Parathyroid adenoma (tissue), 2 donors: ENCODE results near the gene HAUS7.

Source experiments
- H2AFZ ChIP-seq: fragments of 300-600 bp; sonication (generic); one replicate; pipeline ENCODE4 v1.7.0; 2017; ENCODE audit warnings: antibody characterized with exemption, mild to moderate bottlenecking
- H3K27ac ChIP-seq: fragments of 300-600 bp; sonication (generic); one replicate; pipeline ENCODE4 v1.7.0; 2017
- H3K27me3 ChIP-seq: fragments of 300-600 bp; sonication (generic); one replicate; pipeline ENCODE4 v1.7.0; 2017; ENCODE audit warnings: low read length; ENCODE audit not compliant: control insufficient read depth, insufficient read depth
- H3K36me3 ChIP-seq: fragments of 300-600 bp; sonication (generic); one replicate; pipeline ENCODE4 v1.7.0; 2017; ENCODE audit warnings: low read length; ENCODE audit not compliant: control insufficient read depth, insufficient read depth
- H3K4me1 ChIP-seq: fragments of 300-600 bp; sonication (generic); one replicate; pipeline ENCODE4 v1.7.0; 2017; ENCODE audit warnings: control low read depth
- H3K4me2 ChIP-seq: fragments of 300-600 bp; sonication (generic); one replicate; pipeline ENCODE4 v1.7.0; 2017; ENCODE audit warnings: low read length
- H3K4me3 ChIP-seq: fragments of 300-600 bp; sonication (generic); one replicate; pipeline ENCODE4 v1.7.0; 2017; ENCODE audit warnings: low read depth, low read length
- H3K79me2 ChIP-seq: fragments of 300-600 bp; sonication (generic); one replicate; pipeline ENCODE4 v1.7.0; 2017; ENCODE audit warnings: control low read depth
- H3K9ac ChIP-seq: fragments of 300-600 bp; sonication (generic); one replicate; pipeline ENCODE4 v1.7.0; 2017; ENCODE audit warnings: mild to moderate bottlenecking
- H3K9me3 ChIP-seq: fragments of 300-600 bp; sonication (generic); one replicate; pipeline ENCODE4 v1.7.0; 2017; ENCODE audit warnings: low read length; ENCODE audit not compliant: control insufficient read depth
- CTCF ChIP-seq: fragments of 300-600 bp; sonication (generic); IDR thresholded peaks from one replicate; pipeline ENCODE4 v1.7.0; 2017; ENCODE audit warnings: antibody characterized with exemption, mild to moderate bottlenecking
- donor health status: primary hyperparathyroidism.

HAUS7 gene

GRCh38 chrX:153456704-153457103 lies 13.7 kb downstream of the HAUS7 start:
- Histone ChIP-seq H2AFZ (no peak overlapping the region), H3K27me3 (no peaks in the 10 kb centered on the region), H3K27ac (no peak overlapping the region), H3K36me3 (no peaks in the 10 kb centered on the region), H3K79me2 (no peaks in the 10 kb centered on the region), H3K4me1 (no peaks in the 10 kb centered on the region), H3K9me3 (no peaks in the 10 kb centered on the region), H3K4me3 (no peak overlapping the region), H3K9ac (no peak overlapping the region), H3K4me2 (no peak overlapping the region)
- TF ChIP-seq CTCF = no peak

GRCh38 chrX:153456161-153456560 lies 14.2 kb downstream of the HAUS7 start:
- H3K27ac ChIP-seq = no peak overlapping the region
- H3K79me2 ChIP-seq = no peaks in the 10 kb centered on the region
- H3K9me3 ChIP-seq = no peaks in the 10 kb centered on the region
- no peaks in the 10 kb centered on the region for H3K4me1 ChIP-seq
- H3K27me3 ChIP-seq = no peaks in the 10 kb centered on the region
- no peak overlapping the region for H2AFZ ChIP-seq
- TF ChIP-seq CTCF = no peak
- H3K36me3 ChIP-seq = no peaks in the 10 kb centered on the region
- no peak overlapping the region for H3K9ac ChIP-seq
- H3K4me3 ChIP-seq = no peak overlapping the region
- H3K4me2 ChIP-seq = no peak overlapping the region

GRCh38 chrX:153455571-153455970 lies 14.8 kb downstream of the HAUS7 start:
- H3K27ac ChIP-seq = no peak overlapping the region
- no peaks in the 10 kb centered on the region for H3K36me3 ChIP-seq
- TF ChIP-seq CTCF = no peak

GRCh38 chrX:153454901-153455550 lies 15.3 kb downstream of the HAUS7 start:
- Histone ChIP-seq H3K36me3 (no peaks in the 10 kb centered on the region), H3K4me3 (no peak overlapping the region), H3K9ac (no peak overlapping the region), H3K4me1 (no peaks in the 10 kb centered on the region), H3K27ac (no peak overlapping the region), H3K27me3 (no peaks in the 10 kb centered on the region), H2AFZ (no peak overlapping the region), H3K79me2 (no peaks in the 10 kb centered on the region), H3K9me3 (no peaks in the 10 kb centered on the region), H3K4me2 (no peak overlapping the region)
- no peak for TF ChIP-seq CTCF

More at GRCh38 chrX:153455571-153455970, 14.8 kb downstream of the HAUS7 start:
- H3K4me3 ChIP-seq = no peak overlapping the region
- H3K9me3 ChIP-seq = no peaks in the 10 kb centered on the region
- H3K9ac ChIP-seq = no peak overlapping the region
- no peaks in the 10 kb centered on the region for H3K4me1 ChIP-seq
- no peak overlapping the region for H3K4me2 ChIP-seq
- no peaks in the 10 kb centered on the region for H3K79me2 ChIP-seq
- H2AFZ ChIP-seq = no peak overlapping the region
- H3K27me3 ChIP-seq = no peaks in the 10 kb centered on the region

GRCh38 chrX:153450949-153451277 lies 19.5 kb downstream of the HAUS7 start:
- TF ChIP-seq CTCF = no peak
- no peak overlapping the region for H2AFZ ChIP-seq
- H3K36me3 ChIP-seq = no peaks in the 10 kb centered on the region
- no peaks in the 10 kb centered on the region for H3K79me2 ChIP-seq
- no peak overlapping the region for H3K4me3 ChIP-seq
- H3K9me3 ChIP-seq = no peaks in the 10 kb centered on the region
- H3K27me3 ChIP-seq = no peaks in the 10 kb centered on the region
- H3K27ac ChIP-seq = no peak overlapping the region
- no peaks in the 10 kb centered on the region for H3K4me1 ChIP-seq
- H3K9ac ChIP-seq = no peak overlapping the region
- no peak overlapping the region for H3K4me2 ChIP-seq
